IPS-18a (cell line): ENCODE measurements around the gene TTPAL.

Source experiments
- H3K27ac ChIP-seq: one replicate; pipeline ENCODE4 v1.5.1; 2013; ENCODE audit warnings: low read length
- H3K27me3 ChIP-seq: one replicate; pipeline ENCODE4 v1.6.1; 2013; ENCODE audit warnings: mild to moderate bottlenecking, low read length; ENCODE audit not compliant: control insufficient read depth, insufficient read depth
- H3K36me3 ChIP-seq: one replicate; pipeline ENCODE4 v1.6.1; 2013; ENCODE audit warnings: low read depth, low read length; ENCODE audit not compliant: control insufficient read depth
- H3K4me1 ChIP-seq: one replicate; pipeline ENCODE4 v1.6.1; 2013; ENCODE audit warnings: low read depth, low read length; ENCODE audit not compliant: control insufficient read depth
- H3K4me3 ChIP-seq: one replicate; pipeline ENCODE4 v1.5.1; 2013; ENCODE audit warnings: low read length
- H3K9ac ChIP-seq: one replicate; pipeline ENCODE4 v1.6.1; 2013; ENCODE audit warnings: mild to moderate bottlenecking, low read length, moderate library complexity
- H3K9me3 ChIP-seq: one replicate; pipeline ENCODE4 v1.6.1; 2013; ENCODE audit warnings: low read depth, low read length; ENCODE audit not compliant: control insufficient read depth

TTPAL gene

DNA sequence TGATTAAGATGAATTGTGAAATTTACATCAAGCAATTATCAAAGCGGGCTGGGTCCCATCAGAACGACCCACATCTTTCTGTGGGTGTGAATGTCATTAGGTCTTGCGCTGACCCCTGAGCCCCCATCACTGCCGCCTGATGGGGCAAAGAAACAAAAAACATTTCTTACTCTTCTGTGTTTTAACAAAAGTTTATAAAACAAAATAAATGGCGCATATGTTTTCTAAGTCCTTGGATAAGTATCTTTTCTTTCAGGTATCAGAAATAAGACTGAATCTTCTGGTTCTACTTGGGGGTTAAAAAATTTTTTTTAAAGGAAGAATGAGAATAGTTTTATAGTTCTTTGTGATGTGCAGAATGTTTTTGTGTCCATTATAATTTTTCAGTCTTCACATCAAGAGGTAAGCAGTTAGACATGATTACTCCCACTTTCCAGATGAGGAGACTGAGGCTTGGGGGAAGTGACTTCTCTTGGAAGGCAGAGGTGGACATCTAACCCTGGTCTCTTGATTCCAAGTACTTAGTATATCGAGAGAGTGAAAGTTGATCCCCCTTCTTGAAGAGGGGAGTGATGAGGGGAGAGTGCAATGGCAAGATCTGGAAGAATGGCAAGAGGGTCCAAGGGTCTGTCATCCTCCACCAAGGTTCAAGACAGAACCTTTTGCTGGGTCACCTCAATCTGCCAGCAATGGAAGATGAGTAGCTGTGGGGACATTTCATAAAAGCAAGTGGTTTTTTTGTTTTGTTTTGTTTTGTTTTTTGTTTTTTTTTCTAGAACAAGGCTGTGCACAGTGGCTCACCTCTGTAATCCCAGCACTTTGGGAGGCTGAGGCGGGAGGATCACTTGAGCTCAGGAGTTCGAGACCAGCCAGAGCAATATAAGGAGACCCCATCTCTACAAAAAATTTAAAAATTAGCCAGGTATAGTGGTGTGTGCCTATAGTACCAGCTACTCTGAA is 42.8 kb upstream of the TTPAL start:
- Histone ChIP-seq H3K4me3 (no peak overlapping the region), H3K9me3 (no peaks in the 10 kb centered on the region), H3K9ac (no peak overlapping the region), H3K27me3 (no peaks in the 10 kb centered on the region), H3K36me3 (no peaks in the 10 kb centered on the region), H3K4me1 (no peaks in the 10 kb centered on the region), H3K27ac (no peak overlapping the region)

DNA sequence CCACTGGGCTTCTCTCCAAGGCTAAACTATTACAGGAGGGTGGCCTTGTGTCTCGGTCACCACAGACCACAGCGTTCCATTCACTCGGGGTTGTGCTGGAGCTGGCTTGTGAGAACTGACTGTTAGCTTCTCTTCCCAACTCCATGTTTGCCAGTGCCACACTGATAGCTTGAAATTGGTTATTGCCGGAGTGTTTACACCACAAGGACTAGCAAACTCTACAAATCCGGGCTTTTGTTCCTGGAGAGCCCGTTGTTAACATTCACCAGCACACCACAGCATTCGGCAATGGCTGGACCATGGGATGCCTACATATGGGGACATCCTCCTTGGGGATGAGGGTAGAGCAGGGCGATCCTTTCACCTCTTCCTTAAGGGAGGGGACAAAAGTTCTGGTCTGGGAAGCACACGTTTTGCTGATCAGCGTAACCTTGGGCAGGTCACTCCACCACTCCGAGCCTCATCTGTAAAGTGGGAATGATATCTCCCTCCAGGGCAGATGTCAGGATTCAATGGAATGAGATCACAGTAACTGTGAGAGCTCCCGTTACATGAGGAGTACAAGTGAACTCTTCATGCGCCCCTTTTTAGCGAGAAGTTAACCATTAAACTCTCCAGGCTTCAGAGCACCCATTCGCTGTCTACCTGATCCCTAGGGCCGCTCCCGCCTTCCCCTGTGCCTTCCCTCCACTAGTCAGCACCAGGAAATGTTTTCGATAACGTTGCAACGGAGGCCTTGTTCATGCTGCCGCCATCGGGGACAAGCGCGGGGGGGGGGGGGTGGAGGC is 41.7 kb upstream of the TTPAL start:
- H3K4me3 ChIP-seq: no peak overlapping the region
- H3K27me3 ChIP-seq: no peaks in the 10 kb centered on the region
- no peaks in the 10 kb centered on the region for H3K9me3 ChIP-seq
- H3K4me1 ChIP-seq: no peaks in the 10 kb centered on the region
- H3K27ac ChIP-seq: no peak overlapping the region
- no peak overlapping the region for H3K9ac ChIP-seq
- H3K36me3 ChIP-seq: no peaks in the 10 kb centered on the region

GRCh38 chr20:44435630-44436335 is 39.9 kb upstream of the TTPAL start:
- H3K27ac ChIP-seq: no peak overlapping the region

DNA sequence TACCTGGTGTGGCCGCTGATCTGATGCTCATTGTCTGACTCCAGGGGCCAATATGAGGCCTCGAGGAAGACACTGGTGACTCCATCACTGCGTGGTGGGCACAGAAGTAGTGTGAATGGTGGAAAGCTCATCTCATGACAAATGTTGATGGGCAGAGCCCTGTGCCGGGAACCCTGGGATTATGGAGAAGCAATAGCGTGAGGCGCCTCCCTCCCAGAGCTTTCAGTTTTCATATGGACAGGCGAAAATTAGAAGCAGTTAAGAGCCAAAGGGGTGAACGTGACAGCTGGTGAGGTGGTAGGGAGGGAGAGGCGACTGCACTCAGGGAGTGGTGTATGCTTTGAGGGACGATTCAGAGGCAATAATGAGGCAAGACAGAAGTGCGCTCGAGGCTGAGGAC is 39.3 kb upstream of the TTPAL start:
- H3K36me3 ChIP-seq: no peaks in the 10 kb centered on the region
- H3K9me3 ChIP-seq: no peaks in the 10 kb centered on the region
- H3K27ac ChIP-seq: no peak overlapping the region
- no peaks in the 10 kb centered on the region for H3K4me1 ChIP-seq
- no peaks in the 10 kb centered on the region for H3K27me3 ChIP-seq
- no peak overlapping the region for H3K9ac ChIP-seq
- no peak overlapping the region for H3K4me3 ChIP-seq

More at GRCh38 chr20:44435630-44436335, 39.9 kb upstream of the TTPAL start:
- no peaks in the 10 kb centered on the region for H3K4me1 ChIP-seq
- H3K9ac ChIP-seq: no peak overlapping the region
- H3K36me3 ChIP-seq: no peaks in the 10 kb centered on the region
- H3K27me3 ChIP-seq: no peaks in the 10 kb centered on the region
- H3K4me3 ChIP-seq: no peak overlapping the region
- H3K9me3 ChIP-seq: no peaks in the 10 kb centered on the region

GRCh38 chr20:44437497-44437896 is 38.2 kb upstream of the TTPAL start:
- Histone ChIP-seq H3K4me1 (no peaks in the 10 kb centered on the region), H3K27ac (no peak overlapping the region), H3K9ac (no peak overlapping the region), H3K36me3 (no peaks in the 10 kb centered on the region), H3K9me3 (no peaks in the 10 kb centered on the region), H3K4me3 (no peak overlapping the region), H3K27me3 (no peaks in the 10 kb centered on the region)

DNA sequence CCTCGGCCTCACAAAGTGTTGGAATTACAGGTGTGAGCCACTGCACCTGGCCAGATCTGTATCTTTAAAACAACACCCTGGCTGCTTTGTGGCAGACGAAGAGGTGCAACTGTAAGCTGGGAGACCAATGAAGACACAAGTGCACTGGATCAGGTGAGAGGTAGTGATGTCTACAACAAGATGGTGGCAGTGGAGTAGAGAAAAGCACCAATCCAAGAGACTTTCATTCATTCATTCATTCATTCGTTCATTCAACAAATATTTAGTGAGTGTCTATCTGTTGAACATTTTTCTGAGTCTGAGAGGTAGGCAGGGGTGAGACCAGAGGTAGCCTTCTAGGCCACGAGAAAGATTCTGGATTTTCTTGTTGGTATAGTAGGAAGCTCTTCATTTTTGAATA is 36.9 kb upstream of the TTPAL start:
- Histone ChIP-seq H3K4me1 (no peaks in the 10 kb centered on the region), H3K9ac (no peak overlapping the region), H3K4me3 (no peak overlapping the region), H3K27ac (no peak overlapping the region), H3K36me3 (no peaks in the 10 kb centered on the region), H3K27me3 (no peaks in the 10 kb centered on the region), H3K9me3 (no peaks in the 10 kb centered on the region)

DNA sequence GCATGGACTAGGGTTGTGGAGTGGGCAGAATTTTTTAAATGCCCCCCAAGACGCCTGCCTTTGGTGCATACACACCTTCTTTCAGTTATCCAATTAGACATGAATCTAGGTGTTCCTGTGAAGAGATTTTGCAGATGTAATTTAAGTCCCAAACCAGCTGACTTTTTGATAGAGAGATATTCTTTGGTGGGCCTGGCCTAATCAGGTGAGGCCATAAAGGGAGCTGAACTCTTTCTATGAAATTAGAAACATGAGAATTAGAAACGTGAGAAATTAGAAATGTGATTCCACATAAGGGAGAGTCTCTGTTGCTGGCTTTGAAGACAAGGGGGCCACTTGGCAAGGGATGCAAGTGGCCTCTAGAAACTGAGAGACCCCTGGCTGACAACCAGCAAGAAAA is 36.4 kb upstream of the TTPAL start:
- H3K4me3 ChIP-seq: no peak overlapping the region
- no peaks in the 10 kb centered on the region for H3K4me1 ChIP-seq
- H3K27me3 ChIP-seq: no peaks in the 10 kb centered on the region
- no peaks in the 10 kb centered on the region for H3K9me3 ChIP-seq
- H3K36me3 ChIP-seq: no peaks in the 10 kb centered on the region
- no peak overlapping the region for H3K9ac ChIP-seq
- no peak overlapping the region for H3K27ac ChIP-seq

DNA sequence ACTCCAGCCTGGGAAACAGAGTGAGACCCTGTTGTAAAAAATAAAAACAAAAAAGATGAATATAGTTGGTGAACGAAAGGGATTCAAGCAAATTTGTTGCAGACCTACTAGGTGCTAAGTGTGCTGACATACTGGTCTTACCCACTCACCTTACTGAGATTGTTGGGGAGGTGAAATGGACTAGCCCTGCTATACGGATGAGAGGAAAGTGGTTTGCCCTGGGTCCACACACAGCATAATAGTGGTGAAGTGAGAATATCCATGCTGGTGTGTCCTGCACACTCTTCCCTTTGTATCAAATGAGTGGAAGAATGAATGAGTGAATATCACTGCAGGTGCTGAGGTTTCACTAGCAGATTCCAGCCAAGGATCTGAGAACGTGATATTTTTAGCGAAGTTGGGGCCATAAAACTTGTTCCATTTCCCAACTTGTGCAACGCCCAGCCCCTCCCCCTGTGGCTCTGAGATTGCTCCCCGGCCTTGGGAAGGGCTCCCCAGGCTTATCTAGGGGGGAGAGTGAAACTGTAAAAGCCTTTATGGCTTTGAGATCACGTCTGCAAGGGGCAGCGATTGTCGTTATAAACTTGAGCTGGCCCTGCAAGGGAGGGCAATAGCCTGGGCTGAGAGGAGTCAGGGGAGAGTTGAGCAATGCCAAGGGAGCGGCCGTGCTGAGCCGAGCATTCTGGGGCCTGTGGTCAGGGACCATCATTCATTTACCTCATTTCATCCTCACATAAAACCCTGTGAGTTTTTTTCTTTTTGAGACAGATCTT is 33.2 kb upstream of the TTPAL start:
- Histone ChIP-seq H3K36me3 (no peaks in the 10 kb centered on the region), H3K27ac (no peak overlapping the region), H3K9ac (no peak overlapping the region), H3K4me3 (no peak overlapping the region), H3K4me1 (no peaks in the 10 kb centered on the region), H3K9me3 (no peaks in the 10 kb centered on the region), H3K27me3 (no peaks in the 10 kb centered on the region)

GRCh38 chr20:44445742-44446710 is 29.6 kb upstream of the TTPAL start:
- no peaks in the 10 kb centered on the region for H3K36me3 ChIP-seq
- no peak overlapping the region for H3K27ac ChIP-seq
- no peaks in the 10 kb centered on the region for H3K27me3 ChIP-seq
- H3K9ac ChIP-seq: no peak overlapping the region
- H3K9me3 ChIP-seq: no peaks in the 10 kb centered on the region
- H3K4me3 ChIP-seq: no peak overlapping the region
- no peaks in the 10 kb centered on the region for H3K4me1 ChIP-seq

GRCh38 chr20:44447827-44448419 is 27.8 kb upstream of the TTPAL start:
- no peak overlapping the region for H3K4me3 ChIP-seq
- no peaks in the 10 kb centered on the region for H3K4me1 ChIP-seq
- H3K9me3 ChIP-seq: no peaks in the 10 kb centered on the region
- H3K27ac ChIP-seq: no peak overlapping the region
- no peak overlapping the region for H3K9ac ChIP-seq
- H3K27me3 ChIP-seq: no peaks in the 10 kb centered on the region
- no peaks in the 10 kb centered on the region for H3K36me3 ChIP-seq
